Measurements from ENCODE around the gene WIPI1.
"Not testable (repeated sequence)": the region's sequence is repeated elsewhere in the genome, so short reads cannot be mapped to it uniquely, and the experiment has no call there.

GRCh38 chr17:68414901-68415300 lies 42.4 kb downstream of the WIPI1 start:
- not testable (repeated sequence) for TF ChIP-seq SUZ12 (IDR thresholded peaks at IDR 0.05); ARNT (IDR thresholded peaks at IDR 0.05); ELF4 (IDR thresholded peaks at IDR 0.05); ZNF384 (IDR thresholded peaks at IDR 0.05); NFRKB (IDR thresholded peaks at IDR 0.05); SP1 (IDR thresholded peaks at IDR 0.05); FOXK2 (IDR thresholded peaks at IDR 0.05); FOXM1 (IDR thresholded peaks at IDR 0.05; ENCODE audit: borderline replicate concordance); TARDBP (IDR thresholded peaks at IDR 0.05); BHLHE40 (IDR thresholded peaks at IDR 0.05; ENCODE audit: borderline replicate concordance)

All from HEK293T (cell line).